Inferior parietal cortex (tissue), 1 donor: ENCODE data around the gene FIBP.
"Not testable (repeated sequence)": the region's sequence is repeated elsewhere in the genome, so short reads cannot be mapped to it uniquely, and the experiment has no call there.

Source experiments
- DNase-seq: peaks from one replicate; pipeline ENCODE4 v3.0.0-alpha.2; 2016; ENCODE audit errors: extremely low spot score

FIBP gene

DNA sequence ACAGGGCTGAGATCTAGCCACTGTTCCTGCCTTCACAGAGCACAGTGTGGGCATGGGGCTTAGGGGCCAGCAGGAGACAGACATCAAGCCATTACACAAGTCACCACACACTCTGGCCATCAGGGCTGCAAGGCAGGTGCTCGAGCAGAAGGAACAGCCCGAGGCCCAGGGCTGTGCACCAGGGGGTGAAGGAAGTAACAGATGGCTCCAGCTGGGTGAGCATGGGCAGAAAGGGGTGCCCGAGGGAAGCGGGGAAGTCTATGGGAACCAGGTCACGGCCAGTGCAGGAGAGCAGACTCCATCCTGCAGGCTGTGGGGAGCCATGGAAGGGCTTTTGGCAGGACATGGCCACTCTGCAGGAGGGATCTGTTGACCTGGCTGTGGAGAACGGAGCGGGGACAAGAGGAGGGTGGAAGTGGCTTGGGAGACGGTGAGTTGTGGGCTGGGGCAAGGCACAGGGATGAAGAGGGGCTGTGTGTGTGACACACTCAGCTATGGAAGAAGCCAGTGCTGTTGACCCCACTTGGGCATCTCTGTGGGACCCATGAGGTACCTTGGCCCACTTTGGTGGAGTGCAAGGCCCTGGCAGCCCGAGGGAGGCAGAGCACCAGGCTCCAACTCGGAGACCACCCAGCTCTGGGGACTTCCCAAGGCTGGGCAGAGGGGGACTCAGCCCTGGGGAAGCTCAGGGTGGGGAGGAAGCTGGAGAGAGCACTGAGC, 27.0 kb upstream of the FIBP start:
- DNase-seq, result no peak

DNA sequence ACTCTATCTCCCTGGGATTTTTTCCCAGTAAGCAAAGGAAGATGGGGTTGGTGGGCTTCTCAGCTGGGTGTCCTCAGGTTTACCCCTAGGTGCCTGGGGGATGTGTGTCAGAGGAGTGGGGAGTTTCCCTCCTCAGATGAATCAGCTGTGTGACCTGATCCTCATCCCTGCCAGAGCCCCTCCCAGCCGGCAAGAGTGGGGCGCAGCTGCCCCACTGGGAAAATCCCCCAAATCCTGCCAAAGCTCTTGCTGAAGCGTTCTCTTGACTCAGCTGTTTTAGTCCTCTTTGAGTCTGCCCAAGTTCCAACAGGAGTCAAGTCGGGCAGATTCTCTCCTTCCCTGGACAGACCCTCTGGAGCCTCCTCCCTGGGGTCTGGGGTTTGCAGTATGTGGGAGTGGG, 24.6 kb upstream of the FIBP start:
- DNase-seq, result no peak

DNA sequence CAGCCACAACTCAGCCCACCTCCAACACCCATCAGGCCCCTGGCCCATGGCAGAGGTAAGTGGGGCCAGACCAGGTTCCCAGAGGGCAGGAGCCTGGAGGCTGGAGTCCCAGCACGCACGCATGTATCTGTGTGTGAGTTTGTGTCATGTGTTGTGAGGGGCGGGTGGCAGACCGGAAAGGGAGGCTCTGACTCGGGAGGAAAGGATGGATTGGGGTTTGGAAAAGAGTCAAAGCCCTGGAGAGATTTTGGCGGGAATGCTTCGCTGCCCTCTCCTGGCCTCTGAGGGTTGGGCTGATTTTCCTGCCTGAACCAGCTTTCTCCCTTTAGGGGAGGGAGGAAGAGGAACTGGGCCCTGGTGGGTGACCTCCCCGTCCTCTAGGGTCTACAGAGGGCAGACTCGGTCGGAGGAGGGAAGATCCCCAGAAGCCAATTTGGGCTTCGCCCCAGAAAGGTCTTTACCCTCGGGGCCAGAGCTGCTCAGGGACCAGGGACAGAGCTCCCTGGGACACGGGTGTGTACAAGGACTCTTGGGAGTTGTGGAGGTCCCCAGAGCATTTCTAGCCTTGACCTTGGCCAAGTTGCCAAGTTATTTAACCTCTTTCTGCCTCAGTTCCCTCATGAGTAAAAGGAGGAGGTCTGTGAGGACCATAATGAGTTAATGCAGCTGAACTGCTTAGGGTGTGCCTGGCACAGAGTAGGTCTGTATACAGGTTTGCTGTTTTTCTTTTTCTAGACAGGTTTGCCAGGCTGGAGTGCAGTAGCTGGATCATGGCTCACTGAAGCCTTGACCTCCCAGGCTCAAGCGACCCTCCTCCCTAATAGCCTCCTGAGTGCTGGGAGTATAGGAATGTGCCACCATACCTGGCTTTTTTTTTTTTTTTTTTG, 23.7 kb upstream of the FIBP start:
- no peak for DNase-seq

DNA sequence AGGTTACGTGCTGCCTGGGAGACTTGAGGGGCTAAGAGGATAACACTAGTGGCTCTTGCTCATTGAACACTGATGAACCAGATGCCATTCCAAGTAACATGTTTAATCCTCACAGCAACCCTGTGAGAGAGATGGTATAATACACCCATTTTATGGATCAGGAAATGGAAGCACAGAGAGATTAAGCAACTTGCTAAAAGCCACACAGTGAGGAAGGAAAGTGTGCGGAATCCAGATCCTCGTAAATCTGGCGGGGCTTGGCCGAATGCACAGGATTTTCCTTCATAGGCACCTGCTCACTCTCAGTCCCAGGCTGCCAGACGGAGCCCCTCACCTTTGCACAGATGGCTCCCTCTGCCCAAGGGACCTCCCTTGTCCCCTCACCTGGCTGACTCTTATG, 19.6 kb upstream of the FIBP start:
- DNase-seq, result no peak

DNA sequence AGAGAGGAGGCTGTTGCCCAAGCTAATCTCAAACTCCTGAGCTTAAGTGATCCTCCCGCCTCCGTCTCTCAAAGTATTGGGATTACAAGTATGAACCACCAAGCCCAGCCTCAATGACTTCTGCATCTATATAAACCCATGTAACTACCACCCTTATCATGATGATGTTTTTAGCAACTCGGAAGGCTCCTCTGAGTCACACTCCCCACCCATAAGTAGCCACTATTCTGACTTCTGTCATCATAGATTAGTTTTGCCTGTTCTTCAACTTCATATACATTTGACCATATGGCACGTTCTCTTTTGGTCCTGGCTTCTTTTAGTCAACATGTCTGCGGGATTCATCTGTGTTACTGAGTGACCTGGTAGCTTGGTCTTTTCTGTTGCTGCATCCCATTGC, 18.3 kb upstream of the FIBP start:
- no peak for DNase-seq

DNA sequence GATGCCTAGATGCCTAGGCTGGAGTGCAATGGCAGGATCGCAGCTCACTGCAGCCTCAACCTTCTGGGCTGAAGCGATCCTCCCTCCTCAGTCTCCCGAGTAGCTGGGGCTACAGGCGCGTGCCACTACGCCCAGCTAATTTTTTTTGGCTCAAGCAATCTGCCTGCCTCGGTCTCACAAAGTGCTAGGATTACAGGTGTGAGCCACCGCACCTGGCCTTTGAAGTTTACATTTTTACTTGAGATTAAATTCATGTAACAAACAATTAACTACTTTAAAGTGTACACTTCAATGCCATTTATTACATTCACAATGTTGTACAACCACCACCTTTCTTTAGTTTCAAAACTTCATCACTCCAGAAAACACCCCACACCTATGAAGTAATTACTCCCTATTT, 15.4 kb upstream of the FIBP start:
- DNase-seq, result no peak

DNA sequence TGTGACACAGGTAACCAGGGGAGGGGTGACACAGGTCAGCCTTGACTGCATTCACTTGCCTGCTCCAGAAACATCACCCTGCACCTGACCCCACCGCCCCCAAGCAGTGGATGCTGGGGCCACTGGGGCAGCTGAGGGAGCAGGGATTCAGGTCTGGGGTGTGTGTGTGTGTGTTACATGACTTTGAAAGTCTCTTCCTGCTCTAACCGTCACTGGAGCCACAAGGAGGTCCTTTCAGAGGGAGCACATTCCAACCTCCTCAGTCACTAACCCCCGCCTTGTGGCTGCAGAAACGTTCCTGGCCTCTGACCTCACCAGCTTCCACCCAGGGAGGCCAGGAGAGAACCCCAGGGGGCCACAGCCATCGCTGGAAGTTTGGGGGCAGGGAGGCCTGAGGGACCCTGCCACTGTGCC, 14.8 kb upstream of the FIBP start:
- no peak for DNase-seq

DNA sequence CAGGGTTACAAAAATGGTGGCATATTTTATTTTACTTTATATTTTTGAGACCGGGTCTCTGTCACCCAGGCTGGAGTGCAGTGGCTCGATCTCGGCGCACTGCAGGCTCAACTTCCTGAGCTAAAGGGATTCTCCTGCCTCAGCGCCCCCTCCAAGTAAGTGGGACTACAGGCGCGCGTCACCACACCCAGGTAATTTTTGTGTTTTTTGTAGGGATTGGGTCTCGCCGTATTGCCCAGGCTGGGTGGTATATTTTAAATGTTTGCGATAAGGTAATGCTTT, 12.6 kb upstream of the FIBP start:
- no peak for DNase-seq

DNA sequence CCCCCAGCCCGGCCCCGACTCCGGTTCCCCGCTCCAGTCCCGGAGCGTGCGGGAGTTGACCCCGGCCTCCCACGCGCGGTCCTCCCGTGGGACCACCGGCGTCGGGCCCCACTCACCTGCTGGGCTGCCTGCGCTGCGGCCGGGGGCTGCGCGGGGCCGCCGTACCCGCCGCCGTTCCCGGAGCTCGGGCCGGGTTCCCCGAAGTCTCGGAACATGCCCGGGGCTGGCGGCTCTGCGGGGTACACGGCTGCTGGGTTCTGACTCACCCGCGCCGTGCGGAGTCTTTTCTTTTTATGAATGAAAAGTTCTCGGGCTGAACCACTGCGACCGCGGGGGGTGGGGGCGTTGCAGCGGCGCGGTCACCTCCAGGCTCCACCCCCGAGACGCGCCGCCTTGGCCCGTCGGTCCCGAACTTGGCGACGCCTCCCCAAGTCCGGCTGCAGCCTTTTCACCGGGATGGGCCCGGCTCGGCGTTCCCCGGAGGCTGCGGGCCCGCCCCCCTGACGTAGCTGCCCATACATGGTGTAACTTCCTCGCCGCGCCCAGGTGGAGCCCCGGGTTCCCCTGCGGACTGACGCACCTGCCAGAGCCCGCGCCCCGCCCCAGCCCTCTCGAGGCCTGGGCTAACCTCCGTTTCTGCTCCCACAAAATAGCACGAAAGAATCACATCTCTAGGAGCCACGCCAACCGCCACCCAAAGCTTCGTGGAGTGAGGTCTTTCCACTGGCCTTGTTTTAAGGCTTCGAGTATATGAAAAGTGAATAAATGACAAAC, 12.0 kb upstream of the FIBP start, which contains the start of gene FOSL1:
FOSL1 (minus strand) TSS at position 264 of the 774 bp plus-strand sequence; CDS start at position 215, 49 bp downstream.
- DNase-seq, result peak; percentile 42

DNA sequence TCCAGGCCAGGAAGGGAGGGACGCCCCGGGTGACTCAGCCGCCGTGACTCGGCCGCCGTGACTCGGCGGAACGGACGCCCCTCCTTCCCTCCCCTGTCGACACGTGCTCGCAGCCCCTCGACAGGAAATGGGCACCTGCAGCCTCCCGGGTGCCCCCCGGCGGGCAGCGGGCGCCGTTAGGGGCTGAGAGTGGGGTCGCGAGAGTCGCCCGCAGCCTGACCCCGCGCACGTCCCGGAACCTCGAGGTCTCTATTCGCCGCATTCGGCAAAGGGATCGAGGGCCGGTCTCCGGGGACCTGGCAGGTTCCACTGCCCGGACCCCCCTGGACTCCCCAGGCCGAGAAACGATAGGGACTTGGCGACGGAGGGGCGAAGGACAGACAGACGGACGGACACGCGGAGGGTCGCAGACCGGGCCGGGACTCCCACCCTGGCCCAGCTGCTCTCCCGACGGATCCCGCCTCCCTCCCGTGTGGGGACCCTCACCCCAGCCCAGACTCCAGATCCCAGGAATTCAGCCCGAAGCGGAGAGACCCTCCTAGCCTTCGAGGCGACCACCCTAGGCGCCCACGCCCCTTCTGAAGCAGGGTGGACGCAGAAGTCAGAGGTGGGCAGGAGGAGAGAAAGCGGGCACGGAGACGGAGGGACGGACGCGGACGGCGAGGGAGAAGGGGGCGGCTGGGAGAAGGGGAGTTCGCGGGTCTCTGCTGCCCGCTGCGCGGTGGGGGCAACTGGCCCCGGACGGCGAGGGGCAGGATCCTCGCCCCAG, 11.3 kb upstream of the FIBP start:
- DNase-seq, result no peak

DNA sequence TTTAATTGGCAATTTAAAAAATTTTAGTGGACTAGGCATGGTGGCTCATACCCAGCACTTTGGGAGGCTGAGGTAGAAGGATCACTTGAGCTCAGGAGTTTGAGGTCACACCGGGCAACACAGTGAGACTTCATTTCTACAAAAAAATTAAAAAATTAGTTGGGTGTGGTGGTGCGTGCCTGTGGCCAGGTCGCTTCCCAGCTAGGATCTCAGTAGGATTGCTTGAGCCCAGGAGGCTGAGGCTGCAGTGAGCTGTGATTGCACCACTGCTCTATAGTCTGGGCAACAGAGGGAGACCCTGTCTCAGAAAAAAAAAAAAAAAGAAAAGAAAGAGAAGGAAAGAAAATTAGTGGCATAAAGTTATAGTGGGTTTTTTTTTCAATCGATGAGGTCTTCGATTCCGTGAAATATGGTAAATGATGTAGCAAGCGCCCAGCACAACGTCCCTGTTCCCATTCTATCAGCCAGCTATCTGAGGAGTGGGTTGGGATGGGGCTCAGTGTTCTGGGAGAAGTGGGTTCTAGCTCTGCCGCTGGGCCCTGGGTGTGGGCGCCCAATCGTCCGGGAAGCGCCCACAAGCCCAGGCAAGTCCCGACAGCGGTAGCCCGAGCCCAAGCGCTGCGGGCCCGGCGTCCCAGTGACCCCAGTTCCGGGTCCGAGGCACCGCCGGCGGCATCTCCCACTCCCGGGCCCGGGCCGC, 10.5 kb upstream of the FIBP start:
- DNase-seq, result no peak

DNA sequence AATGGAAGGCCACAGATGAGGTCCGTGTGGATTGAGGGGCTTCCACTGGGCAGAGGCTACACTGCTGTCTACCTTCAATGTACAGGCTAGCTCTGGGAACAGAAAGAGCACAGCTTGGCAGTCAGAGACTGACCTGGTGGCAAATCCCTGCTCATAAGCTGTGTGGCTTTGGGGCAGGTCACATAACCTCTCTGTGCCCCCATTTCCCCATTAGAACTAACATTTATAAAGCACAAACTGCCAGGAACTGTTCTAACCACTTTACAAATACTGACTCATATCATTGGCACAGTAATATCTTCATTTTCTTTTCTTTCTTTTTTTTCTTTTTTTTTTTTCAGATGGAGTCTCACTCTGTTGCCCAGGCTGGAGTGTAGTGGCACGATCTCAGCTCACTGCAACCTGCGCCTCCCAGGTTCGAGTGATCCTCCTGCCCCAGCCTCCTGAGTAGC, 8.8 kb upstream of the FIBP start:
- no peak for DNase-seq

DNA sequence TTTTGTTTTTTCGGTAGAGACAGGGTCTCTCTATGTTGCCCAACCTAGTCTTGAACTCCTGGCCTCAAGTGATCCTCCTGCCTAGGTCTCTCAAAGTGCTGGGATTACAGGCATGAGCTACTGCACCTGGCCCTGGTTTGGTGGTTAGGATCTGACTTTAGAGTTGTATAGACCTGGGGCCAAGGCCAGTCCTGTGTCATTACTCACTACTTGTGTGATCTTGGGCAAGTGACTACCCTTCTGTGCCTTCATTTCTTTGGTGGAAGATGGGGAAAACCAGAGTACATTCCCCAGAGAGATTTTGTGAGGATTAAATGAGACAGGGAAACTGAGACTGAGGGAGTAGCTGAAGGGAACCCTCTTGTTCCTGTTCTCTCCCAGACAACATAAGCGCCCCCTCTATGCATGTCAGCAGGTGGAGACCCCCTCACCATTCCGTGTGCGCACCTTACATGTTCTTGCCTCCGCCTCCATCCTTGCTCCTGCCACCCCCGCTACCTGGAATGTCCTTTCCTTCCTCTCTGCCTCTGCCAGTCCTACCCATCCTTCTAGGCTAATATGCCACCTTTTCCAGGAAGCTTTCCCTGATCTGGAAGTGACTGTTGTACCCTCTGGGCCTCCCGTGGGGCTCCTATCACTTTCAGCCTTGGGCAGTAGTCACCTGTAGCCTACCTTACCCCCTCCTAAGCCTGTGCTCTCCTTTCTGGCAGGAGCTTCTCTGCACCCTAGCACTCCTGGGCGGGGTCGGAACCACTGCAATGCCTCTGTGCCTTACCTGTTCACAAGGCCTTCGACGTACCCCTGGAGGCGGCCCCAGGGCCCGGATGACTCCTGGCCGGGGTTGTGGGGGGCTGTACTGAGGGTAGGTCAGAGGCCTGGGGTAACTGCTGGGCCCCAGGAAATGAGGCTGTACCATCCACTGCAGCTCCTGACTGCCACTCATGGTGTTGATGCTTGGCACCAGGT, 8.0 kb upstream of the FIBP start:
- DNase-seq, result no peak

DNA sequence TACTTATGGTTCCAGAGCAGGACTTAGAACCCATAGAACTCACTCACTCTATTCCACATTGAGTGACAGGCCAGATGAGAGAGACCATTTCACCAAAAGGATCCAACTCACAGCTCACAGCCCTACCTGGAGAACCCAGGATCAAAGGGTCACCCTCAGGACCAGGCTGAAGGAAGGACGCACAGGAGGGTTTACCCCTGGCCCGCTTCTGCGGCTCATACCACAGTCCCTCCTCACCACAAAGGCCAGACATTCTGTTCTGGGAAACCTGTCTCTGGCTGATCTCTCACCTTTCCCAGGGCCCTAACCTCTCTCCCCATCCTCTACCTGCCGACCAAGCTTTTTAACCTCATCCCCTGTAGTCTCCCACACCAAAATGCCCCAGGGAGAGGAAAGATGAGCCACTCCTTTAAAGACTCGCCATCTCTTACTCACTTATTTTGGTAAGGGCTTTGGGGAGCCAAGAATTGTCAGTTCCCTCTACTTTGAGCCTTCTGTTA, 7.3 kb upstream of the FIBP start:
- no peak for DNase-seq

DNA sequence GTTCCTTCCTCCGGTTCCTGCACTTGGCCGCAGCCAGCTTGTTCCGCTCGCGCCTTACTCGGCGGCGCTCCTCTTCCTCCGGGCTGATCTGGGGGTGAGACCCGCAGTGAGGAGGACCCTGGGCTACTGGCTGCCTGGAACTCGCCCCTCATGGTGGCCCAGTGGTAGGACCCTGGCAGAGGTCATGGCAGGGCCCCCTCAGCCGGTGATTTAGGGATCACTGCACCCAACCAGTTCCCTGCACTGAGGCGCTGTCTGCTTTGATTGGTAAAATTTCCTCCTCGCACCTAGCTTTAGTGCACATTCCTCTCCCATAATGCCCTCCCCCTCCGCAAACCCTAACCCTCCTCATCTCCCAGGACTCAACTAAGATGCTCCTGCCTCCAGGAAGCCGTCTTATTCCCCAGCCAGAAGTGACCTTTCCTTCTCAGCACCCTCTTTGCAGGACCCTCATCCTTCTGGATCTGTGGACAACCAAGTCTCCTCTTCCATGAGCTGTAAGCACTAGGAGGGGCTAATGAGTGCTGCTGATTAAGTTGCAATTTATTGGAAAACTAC, 5.8 kb upstream of the FIBP start:
- no peak for DNase-seq

DNA sequence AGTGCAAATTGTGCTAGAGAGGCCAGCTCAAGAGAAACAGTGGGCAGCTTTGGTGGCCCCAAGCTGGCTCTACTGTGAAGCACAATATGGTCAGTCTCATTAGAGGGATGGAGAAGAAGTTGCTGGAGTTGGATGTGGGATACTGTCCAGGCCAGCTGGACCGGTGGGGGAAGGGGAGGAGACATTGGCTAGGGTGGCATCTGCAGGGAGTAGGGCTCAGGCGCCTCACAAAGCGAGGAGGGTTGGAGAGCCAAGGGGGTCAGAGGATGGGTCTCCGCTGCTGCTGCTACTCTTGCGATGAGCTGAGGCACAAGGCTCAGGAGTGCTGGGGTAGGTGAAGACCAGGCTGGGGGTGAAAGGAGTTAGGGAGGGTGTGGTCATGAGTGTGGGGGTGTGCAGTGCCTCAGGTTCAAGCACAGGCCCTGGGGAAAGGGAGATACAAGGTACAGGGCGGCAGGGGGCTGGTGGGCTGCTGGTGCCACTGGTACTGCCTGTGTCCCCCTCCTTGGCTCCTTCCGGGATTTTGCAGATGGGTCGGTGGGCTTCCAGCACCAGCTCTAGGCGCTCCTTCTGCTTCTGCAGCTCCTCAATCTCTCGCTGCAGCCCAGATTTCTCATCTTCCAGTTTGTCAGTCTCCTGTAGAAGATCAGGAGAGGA, 4.5 kb upstream of the FIBP start:
- DNase-seq, result no peak

DNA sequence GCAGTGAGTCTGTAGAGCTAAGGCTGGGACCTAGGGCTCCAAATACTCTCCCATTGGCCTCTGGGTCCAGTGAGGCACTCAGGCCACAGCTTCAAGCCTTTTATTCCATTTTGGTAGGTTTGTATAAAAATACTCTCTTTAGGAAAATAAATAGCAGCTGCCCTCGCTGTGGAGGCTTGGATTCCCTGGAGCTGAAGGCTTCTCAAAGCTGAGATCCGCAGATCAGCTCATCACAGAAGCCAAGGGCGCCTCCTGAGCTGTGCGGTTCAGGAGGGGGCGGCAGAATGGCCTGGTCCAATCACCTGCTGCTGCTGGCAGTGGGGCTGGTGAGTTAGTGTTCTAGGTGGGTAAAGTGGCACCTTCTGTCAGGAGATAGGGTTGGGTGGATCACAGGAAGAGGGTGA, 3.9 kb upstream of the FIBP start:
- DNase-seq, result not testable (repeated sequence)

DNA sequence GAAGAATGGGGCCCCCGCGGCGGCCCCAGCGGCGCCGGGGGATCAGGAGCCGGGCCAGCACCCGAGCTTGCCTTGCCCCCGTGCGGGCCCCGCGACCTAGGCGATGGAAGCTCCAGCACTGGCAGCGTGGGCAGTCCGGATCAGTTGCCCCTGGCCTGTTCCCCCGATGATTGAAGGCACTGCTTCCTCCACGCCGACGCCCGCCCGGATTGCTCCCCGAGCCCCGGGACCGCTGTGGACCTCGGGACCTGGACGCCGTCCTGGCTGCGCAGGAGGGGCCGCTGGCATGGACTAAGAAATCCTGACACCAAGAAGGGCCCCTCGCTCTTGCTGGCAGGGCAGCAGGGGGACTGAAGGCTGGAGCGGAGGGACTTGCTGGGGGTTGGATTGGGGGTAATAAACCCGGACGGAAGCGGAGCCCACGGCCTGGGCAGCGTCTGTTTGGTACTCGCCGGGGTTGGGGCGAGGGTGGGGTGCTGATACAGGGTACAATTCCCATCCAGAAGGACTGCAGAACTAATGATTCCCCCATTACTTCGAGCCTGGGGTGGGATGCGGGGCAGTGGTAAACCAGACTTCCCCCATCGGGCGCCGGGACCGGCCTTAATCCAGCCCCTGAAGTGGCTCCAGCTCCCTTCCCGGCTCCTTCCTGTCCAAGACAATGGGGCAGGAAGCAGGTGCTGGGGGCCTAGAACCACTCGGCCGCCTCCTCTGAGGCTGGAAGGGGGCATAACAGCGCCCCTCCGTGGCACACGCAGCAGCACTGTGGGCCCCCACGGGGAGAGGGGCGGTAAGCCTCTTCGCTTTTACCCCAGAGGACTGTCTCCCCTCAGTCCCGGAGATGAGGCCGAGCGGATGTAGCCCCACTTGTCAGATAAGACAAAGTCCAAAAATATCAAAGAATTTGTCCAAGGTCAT, 3.2 kb upstream of the FIBP start:
- no peak for DNase-seq
